ENCODE data around the gene CEACAM18. TPM values are rescaled to one million over a fixed set of nuclear protein-coding genes. Genes with fewer than 3 reads are reported as not detected.

CEACAM18 gene
- total and polyA plus RNA-seq, 2 of the 8 experiments (the other 6 are each of a cell fraction or from before 2014, with no cell fraction given), result not detected

GRCh38 chr19:51477344-51477743 lies 995 bp upstream of the CEACAM18 start (continued):
- TF ChIP-seq, protein P1, sequence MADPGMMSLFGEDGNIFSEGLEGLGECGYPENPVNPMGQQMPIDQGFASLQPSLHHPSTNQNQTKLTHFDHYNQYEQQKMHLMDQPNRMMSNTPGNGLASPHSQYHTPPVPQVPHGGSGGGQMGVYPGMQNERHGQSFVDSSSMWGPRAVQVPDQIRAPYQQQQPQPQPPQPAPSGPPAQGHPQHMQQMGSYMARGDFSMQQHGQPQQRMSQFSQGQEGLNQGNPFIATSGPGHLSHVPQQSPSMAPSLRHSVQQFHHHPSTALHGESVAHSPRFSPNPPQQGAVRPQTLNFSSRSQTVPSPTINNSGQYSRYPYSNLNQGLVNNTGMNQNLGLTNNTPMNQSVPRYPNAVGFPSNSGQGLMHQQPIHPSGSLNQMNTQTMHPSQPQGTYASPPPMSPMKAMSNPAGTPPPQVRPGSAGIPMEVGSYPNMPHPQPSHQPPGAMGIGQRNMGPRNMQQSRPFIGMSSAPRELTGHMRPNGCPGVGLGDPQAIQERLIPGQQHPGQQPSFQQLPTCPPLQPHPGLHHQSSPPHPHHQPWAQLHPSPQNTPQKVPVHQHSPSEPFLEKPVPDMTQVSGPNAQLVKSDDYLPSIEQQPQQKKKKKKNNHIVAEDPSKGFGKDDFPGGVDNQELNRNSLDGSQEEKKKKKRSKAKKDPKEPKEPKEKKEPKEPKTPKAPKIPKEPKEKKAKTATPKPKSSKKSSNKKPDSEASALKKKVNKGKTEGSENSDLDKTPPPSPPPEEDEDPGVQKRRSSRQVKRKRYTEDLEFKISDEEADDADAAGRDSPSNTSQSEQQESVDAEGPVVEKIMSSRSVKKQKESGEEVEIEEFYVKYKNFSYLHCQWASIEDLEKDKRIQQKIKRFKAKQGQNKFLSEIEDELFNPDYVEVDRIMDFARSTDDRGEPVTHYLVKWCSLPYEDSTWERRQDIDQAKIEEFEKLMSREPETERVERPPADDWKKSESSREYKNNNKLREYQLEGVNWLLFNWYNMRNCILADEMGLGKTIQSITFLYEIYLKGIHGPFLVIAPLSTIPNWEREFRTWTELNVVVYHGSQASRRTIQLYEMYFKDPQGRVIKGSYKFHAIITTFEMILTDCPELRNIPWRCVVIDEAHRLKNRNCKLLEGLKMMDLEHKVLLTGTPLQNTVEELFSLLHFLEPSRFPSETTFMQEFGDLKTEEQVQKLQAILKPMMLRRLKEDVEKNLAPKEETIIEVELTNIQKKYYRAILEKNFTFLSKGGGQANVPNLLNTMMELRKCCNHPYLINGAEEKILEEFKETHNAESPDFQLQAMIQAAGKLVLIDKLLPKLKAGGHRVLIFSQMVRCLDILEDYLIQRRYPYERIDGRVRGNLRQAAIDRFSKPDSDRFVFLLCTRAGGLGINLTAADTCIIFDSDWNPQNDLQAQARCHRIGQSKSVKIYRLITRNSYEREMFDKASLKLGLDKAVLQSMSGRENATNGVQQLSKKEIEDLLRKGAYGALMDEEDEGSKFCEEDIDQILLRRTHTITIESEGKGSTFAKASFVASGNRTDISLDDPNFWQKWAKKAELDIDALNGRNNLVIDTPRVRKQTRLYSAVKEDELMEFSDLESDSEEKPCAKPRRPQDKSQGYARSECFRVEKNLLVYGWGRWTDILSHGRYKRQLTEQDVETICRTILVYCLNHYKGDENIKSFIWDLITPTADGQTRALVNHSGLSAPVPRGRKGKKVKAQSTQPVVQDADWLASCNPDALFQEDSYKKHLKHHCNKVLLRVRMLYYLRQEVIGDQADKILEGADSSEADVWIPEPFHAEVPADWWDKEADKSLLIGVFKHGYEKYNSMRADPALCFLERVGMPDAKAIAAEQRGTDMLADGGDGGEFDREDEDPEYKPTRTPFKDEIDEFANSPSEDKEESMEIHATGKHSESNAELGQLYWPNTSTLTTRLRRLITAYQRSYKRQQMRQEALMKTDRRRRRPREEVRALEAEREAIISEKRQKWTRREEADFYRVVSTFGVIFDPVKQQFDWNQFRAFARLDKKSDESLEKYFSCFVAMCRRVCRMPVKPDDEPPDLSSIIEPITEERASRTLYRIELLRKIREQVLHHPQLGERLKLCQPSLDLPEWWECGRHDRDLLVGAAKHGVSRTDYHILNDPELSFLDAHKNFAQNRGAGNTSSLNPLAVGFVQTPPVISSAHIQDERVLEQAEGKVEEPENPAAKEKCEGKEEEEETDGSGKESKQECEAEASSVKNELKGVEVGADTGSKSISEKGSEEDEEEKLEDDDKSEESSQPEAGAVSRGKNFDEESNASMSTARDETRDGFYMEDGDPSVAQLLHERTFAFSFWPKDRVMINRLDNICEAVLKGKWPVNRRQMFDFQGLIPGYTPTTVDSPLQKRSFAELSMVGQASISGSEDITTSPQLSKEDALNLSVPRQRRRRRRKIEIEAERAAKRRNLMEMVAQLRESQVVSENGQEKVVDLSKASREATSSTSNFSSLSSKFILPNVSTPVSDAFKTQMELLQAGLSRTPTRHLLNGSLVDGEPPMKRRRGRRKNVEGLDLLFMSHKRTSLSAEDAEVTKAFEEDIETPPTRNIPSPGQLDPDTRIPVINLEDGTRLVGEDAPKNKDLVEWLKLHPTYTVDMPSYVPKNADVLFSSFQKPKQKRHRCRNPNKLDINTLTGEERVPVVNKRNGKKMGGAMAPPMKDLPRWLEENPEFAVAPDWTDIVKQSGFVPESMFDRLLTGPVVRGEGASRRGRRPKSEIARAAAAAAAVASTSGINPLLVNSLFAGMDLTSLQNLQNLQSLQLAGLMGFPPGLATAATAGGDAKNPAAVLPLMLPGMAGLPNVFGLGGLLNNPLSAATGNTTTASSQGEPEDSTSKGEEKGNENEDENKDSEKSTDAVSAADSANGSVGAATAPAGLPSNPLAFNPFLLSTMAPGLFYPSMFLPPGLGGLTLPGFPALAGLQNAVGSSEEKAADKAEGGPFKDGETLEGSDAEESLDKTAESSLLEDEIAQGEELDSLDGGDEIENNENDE (IDR thresholded peaks at IDR 0.05; ENCODE audit: insufficient replicate concordance, low read length), result no peak
- TF ChIP-seq SRF (IDR thresholded peaks at IDR 0.05; ENCODE audit: low read depth, low read length) (no peak), POU5F1 (IDR thresholded peaks at IDR 0.05; ENCODE audit: low read depth, low read length) (no peak), NRF1 (IDR thresholded peaks at IDR 0.05; ENCODE audit: low read depth, low read length) (no peak)

Data from H1 (cell line).